Measurements from ENCODE around the gene KMT5C.

GRCh38 chr19:55379174-55379573 is 39.5 kb downstream of the KMT5C start:
- no peak for TF ChIP-seq CTCF (conservative IDR thresholded peaks at IDR 0.05; ENCODE audit: low read depth in 2 of 2)
- no peak for TF ChIP-seq POLR2AphosphoS5 (IDR thresholded peaks at IDR 0.05; ENCODE audit: low read depth)
- no peak for TF ChIP-seq ETS1 (IDR thresholded peaks at IDR 0.05)
- TF ChIP-seq EZH2 (IDR thresholded peaks at IDR 0.05; ENCODE audit: low read depth, unreplicated experiment), result no peak
- TF ChIP-seq EZH2phosphoT487 (IDR thresholded peaks at IDR 0.05; ENCODE audit: unreplicated experiment), result no peak
- TF ChIP-seq CREB1 (CRISPR knock-in tag; IDR thresholded peaks at IDR 0.05; ENCODE audit: low read depth), result no peak
- TF ChIP-seq REST (IDR thresholded peaks at IDR 0.05; ENCODE audit: unreplicated experiment), result no peak
- no peak for TF ChIP-seq NANOG (IDR thresholded peaks at IDR 0.05; ENCODE audit: borderline replicate concordance)
- TF ChIP-seq STAT1 (IDR thresholded peaks at IDR 0.05; ENCODE audit: unreplicated experiment), result no peak
- TF ChIP-seq ZNF331 (CRISPR knock-in tag; IDR thresholded peaks at IDR 0.05; ENCODE audit: low read depth), result no peak

Measured in GM23338 (cell line).